H1 (cell line): ENCODE data around the gene OSBP2. TPM values are rescaled to one million over a fixed set of nuclear protein-coding genes. Genes with fewer than 3 reads are reported as not detected.
A peak's percentile ranks its signal among the peaks of the same experiment; 100 is the strongest.

Experiments used
- CTCF ChIA-PET: fragments of 300-600 bp; sonication (Branson Sonifier 250); formaldehyde crosslinking; loops from one replicate; lab custom pipeline; 2021; ENCODE audit not compliant: partially characterized antibody; lab: Charles Lee
- POLR2A ChIA-PET: fragments of 300-600 bp; sonication (Branson Sonifier 250); formaldehyde crosslinking; loops from one replicate; lab custom pipeline; 2021; ENCODE audit warnings: inconsistent platforms; ENCODE audit not compliant: partially characterized antibody; lab: Charles Lee
- DNase-seq, 2 experiments: peaks; one replicate each; pipeline versions ENCODE4 v3.0.0 to v3.0.0-alpha.2; 2010 to 2022; ENCODE audit warnings: low spot score in 2 of 2, low read depth in 1 of 2, mixed read lengths in 1 of 2
- FAIRE-seq: peaks from 2 replicates; lab custom pipeline; 2011; peaks lifted over from hg19 to GRCh38; lab: Jason Lieb, UNC
- H2AFZ ChIP-seq: 2 replicates; pipeline ENCODE4 v1.8.1; 2012; ENCODE audit warnings: low read length, inconsistent platforms
- H2AK5ac ChIP-seq: 2 replicates; pipeline ENCODE4 v1.6.1; 2013; ENCODE audit warnings: low read depth, low read length
- H2BK120ac ChIP-seq: replicated peaks from 2 replicates; pipeline ENCODE3; 2013; ENCODE audit warnings: low read depth, low read length, inconsistent platforms
- H2BK12ac ChIP-seq: 2 replicates; pipeline ENCODE4 v1.6.1; 2013; ENCODE audit warnings: low read depth, low read length
- H2BK15ac ChIP-seq: 2 replicates; pipeline ENCODE4 v1.6.1; 2013; ENCODE audit warnings: low read length
- H2BK20ac ChIP-seq: 2 replicates; pipeline ENCODE4 v1.6.1; 2013; ENCODE audit warnings: low read length
- H2BK5ac ChIP-seq: 2 replicates; pipeline ENCODE4 v1.6.1; 2013; ENCODE audit warnings: low read depth, low read length
- H3K14ac ChIP-seq: 2 replicates; pipeline ENCODE4 v1.6.1; 2013; ENCODE audit warnings: inconsistent platforms; ENCODE audit not compliant: insufficient read length
- H3K18ac ChIP-seq: 2 replicates; pipeline ENCODE4 v1.6.1; 2013; ENCODE audit warnings: low read length; ENCODE audit errors: extremely low read depth
- H3K23ac ChIP-seq: 2 replicates; pipeline ENCODE4 v1.6.1; 2013; ENCODE audit warnings: inconsistent platforms; ENCODE audit not compliant: insufficient read length
- H3K23me2 ChIP-seq: 2 replicates; pipeline ENCODE4 v1.6.1; 2013; ENCODE audit warnings: low read depth, low read length
- H3K27ac ChIP-seq: 2 replicates; pipeline ENCODE4 v1.6.1; 2011; ENCODE audit warnings: low read depth, low read length, inconsistent platforms
- H3K27me3 ChIP-seq, 4 experiments: replicated peaks in 1 of 4; 1 replicate in 1 of 4; 2 replicates in 3 of 4; pipeline versions ENCODE4 v1.6.1 to v1.8.1; 2011 to 2013; ENCODE audit warnings: low read length in 3 of 4, mild to moderate bottlenecking in 3 of 4, inconsistent platforms in 2 of 4, mixed read lengths in 2 of 4, moderate library complexity in 1 of 4; ENCODE audit not compliant: control insufficient read depth in 3 of 4, insufficient read depth in 3 of 4; ENCODE audit errors: extremely low read depth in 1 of 4
- H3K36me3 ChIP-seq, 4 experiments: 2 replicates each; pipeline versions ENCODE4 v1.6.1 to v1.8.1; 2011 to 2013; ENCODE audit warnings: mild to moderate bottlenecking in 4 of 4, low read length in 3 of 4, moderate library complexity in 2 of 4, control low read depth in 1 of 4, inconsistent platforms in 1 of 4; ENCODE audit not compliant: insufficient read depth in 4 of 4, control insufficient read depth in 2 of 4
- H3K4ac ChIP-seq: replicated peaks from 2 replicates; pipeline ENCODE3; 2013; ENCODE audit warnings: low read length, low read depth, mixed read lengths, inconsistent platforms; ENCODE audit not compliant: insufficient read length
- H3K4me1 ChIP-seq, 4 experiments: replicated peaks in 1 of 4; 1 replicate in 1 of 4; 2 replicates in 3 of 4; pipeline versions ENCODE4 v1.6.1 to v1.8.1; 2011 to 2013; ENCODE audit warnings: low read length in 3 of 4, inconsistent platforms in 2 of 4, mixed read lengths in 1 of 4; ENCODE audit not compliant: insufficient read depth in 4 of 4, control insufficient read depth in 3 of 4
- H3K4me2 ChIP-seq, 2 experiments: 2 replicates each; pipeline versions ENCODE4 v1.6.1 to v1.8.1; 2011 to 2013; ENCODE audit warnings: low read depth in 2 of 2, low read length in 2 of 2, control low read depth in 1 of 2, inconsistent platforms in 1 of 2, mild to moderate bottlenecking in 1 of 2; ENCODE audit not compliant: insufficient read depth in 1 of 2
- H3K4me3 ChIP-seq, 4 experiments: fragments of 200-600, 300-600 bp in 1 of 4; sonication (generic), shearing (Covaris generic), sonication (Bioruptor Twin) in 1 of 4; 2 replicates each; pipeline versions ENCODE4 v1.5.1 to v1.8.1; 2011 to 2016; ENCODE audit warnings: low read length in 4 of 4, low read depth in 3 of 4, control low read depth in 2 of 4, inconsistent platforms in 2 of 4, mild to moderate bottlenecking in 2 of 4, mixed read lengths in 1 of 4, moderate library complexity in 1 of 4; ENCODE audit not compliant: insufficient read depth in 2 of 4; ENCODE audit errors: extremely low read depth in 1 of 4
- H3K56ac ChIP-seq: replicated peaks from 2 replicates; pipeline ENCODE3; 2013; ENCODE audit warnings: low read depth, mild to moderate bottlenecking, mixed read lengths, low read length, inconsistent platforms; ENCODE audit not compliant: insufficient read length
- H3K79me1 ChIP-seq: 2 replicates; pipeline ENCODE4 v1.6.1; 2013; ENCODE audit warnings: low read depth, low read length, control low read depth
- H3K79me2 ChIP-seq, 2 experiments: 2 replicates each; pipeline versions ENCODE4 v1.6.1 to v1.8.1; 2012 to 2013; ENCODE audit warnings: low read length in 2 of 2, mild to moderate bottlenecking in 2 of 2, inconsistent platforms in 1 of 2; ENCODE audit not compliant: insufficient read depth in 2 of 2, control insufficient read depth in 1 of 2
- H3K9ac ChIP-seq, 4 experiments: replicated peaks in 1 of 4; 1 replicate in 1 of 4; 2 replicates in 3 of 4; pipeline versions ENCODE4 v1.6.1 to v1.8.1; 2011 to 2013; ENCODE audit warnings: low read depth in 3 of 4, low read length in 3 of 4, control low read depth in 2 of 4, mild to moderate bottlenecking in 2 of 4, moderate library complexity in 2 of 4, inconsistent platforms in 1 of 4; ENCODE audit errors: extremely low read depth in 1 of 4
- H3K9me3 ChIP-seq, 2 experiments: 2 replicates each; pipeline versions ENCODE4 v1.6.1 to v1.8.1; 2012 to 2013; ENCODE audit warnings: mild to moderate bottlenecking in 2 of 2, moderate library complexity in 2 of 2, control low read depth in 1 of 2, inconsistent platforms in 1 of 2, low read depth in 1 of 2, low read length in 1 of 2, mixed read lengths in 1 of 2; ENCODE audit not compliant: insufficient read depth in 2 of 2
- H4K20me1 ChIP-seq, 2 experiments: replicated peaks in 1 of 2; 2 replicates each; pipeline versions ENCODE3 to v1.8.1; 2011 to 2013; ENCODE audit warnings: inconsistent platforms in 2 of 2, low read length in 2 of 2, mild to moderate bottlenecking in 1 of 2; ENCODE audit not compliant: insufficient read depth in 2 of 2, control insufficient read depth in 1 of 2
- H4K5ac ChIP-seq: 2 replicates; pipeline ENCODE4 v1.6.1; 2013; ENCODE audit warnings: low read length, low read depth, mixed read lengths, inconsistent platforms; ENCODE audit not compliant: insufficient read length
- H4K8ac ChIP-seq: 2 replicates; pipeline ENCODE4 v1.8.0; 2013; ENCODE audit warnings: mild to moderate bottlenecking, moderate library complexity, low read length, inconsistent platforms; ENCODE audit not compliant: insufficient read depth; ENCODE audit errors: extremely low read depth
- H4K91ac ChIP-seq: replicated peaks from 2 replicates; pipeline ENCODE3; 2013; ENCODE audit warnings: low read length, mixed read lengths, inconsistent platforms; ENCODE audit not compliant: insufficient read length
- ATF2 ChIP-seq: IDR thresholded peaks from 2 replicates; pipeline ENCODE4 v1.6.1; 2012; ENCODE audit warnings: low read length, inconsistent platforms
- BRCA1 ChIP-seq: IDR thresholded peaks from 2 replicates; pipeline ENCODE4 v1.6.1; 2012; ENCODE audit warnings: low read depth, low read length, improper control_type of control experiment
- EP300 ChIP-seq, 2 experiments: IDR thresholded peaks; 1 replicate in 1 of 2; 2 replicates in 1 of 2; pipeline ENCODE4 v1.6.1; 2011 to 2012; ENCODE audit warnings: low read depth in 2 of 2, low read length in 2 of 2, mild to moderate bottlenecking in 2 of 2, borderline replicate concordance in 1 of 2, inconsistent platforms in 1 of 2, moderate library complexity in 1 of 2
- POU5F1 ChIP-seq: IDR thresholded peaks from 2 replicates; pipeline ENCODE4 v1.6.1; 2011; ENCODE audit warnings: low read depth, mild to moderate bottlenecking, low read length, moderate library complexity
- RNF2 ChIP-seq: fragments of 200-900, 300-1000 bp; sonication (generic); IDR thresholded peaks from 2 replicates; pipeline ENCODE4 v1.7.1; 2016; ENCODE audit warnings: borderline replicate concordance, low read depth, mild to moderate bottlenecking, antibody characterized with exemption, low read length; ENCODE audit not compliant: poor library complexity, severe bottlenecking; ENCODE audit errors: missing control alignments
- SAP30 ChIP-seq: fragments of 300-600 bp; sonication (generic); IDR thresholded peaks from 2 replicates; pipeline ENCODE4 v1.7.1; 2012; ENCODE audit warnings: low read length, moderate library complexity, mild to moderate bottlenecking, inconsistent platforms; ENCODE audit not compliant: insufficient read depth, insufficient replicate concordance
- SIRT6 ChIP-seq: IDR thresholded peaks from one replicate; pipeline ENCODE4 v1.7.1; 2012; ENCODE audit warnings: low read length, inconsistent platforms
- SUZ12 ChIP-seq: fragments of 200-600 bp; sonication (generic); IDR thresholded peaks from 2 replicates; pipeline ENCODE4 v1.6.1; 2012; ENCODE audit warnings: mild to moderate bottlenecking, inconsistent platforms, low read length, moderate library complexity, mixed read lengths
- WGBS, 2 experiments: shearing (Covaris generic) in 1 of 2; methylation state at CpG; one replicate each; pipeline versions ENCODE4 v1.1.6 to v1.1.7; 2013 to 2015; ENCODE audit warnings: low lambda C conversion rate in 2 of 2, mixed read lengths in 2 of 2, inconsistent platforms in 1 of 2, low coverage in 1 of 2, missing lambda C conversion rate in 1 of 2; ENCODE audit not compliant: insufficient replicate concordance in 2 of 2, insufficient coverage in 1 of 2, insufficient read length in 1 of 2; ENCODE audit errors: extremely low coverage in 1 of 2, missing lambda C conversion rate in 1 of 2; 5-methylcytosine and 5-hydroxymethylcytosine counted together
- polyA plus RNA-seq, 7 experiments: library from polyadenylated mRNA; depleted of rRNA in 3 of 7; stranded (reverse) in 5 of 7; unstranded in 2 of 7; fragments of >200 nt in 5 of 7; fragments of 200-250 nt in 2 of 7; gene quantifications; 1 replicate in 5 of 7; 2 replicates in 1 of 7; 4 replicates in 1 of 7; pipeline versions ENCODE4 v1.2.1 to v1.2.3, GENCODE V29; 2011 to 2013; ENCODE audit warnings: missing spikeins in 2 of 7, mixed read lengths in 2 of 7
- total RNA-seq: library from RNA; stranded (reverse); fragmentation: NEBNext Ultra II Directional; extraction: Animal tissue kit (Norgen Biotek cat#: 25700); gene quantifications from 2 replicates; pipeline ENCODE4 v1.2.1, GENCODE V29; 2021

The OSBP2 gene
- total and polyA plus RNA-seq, 2 of the 8 experiments (the other 6 are each of a cell fraction or from before 2014, with no cell fraction given), result 3.4 to 3.7 TPM

- H2BK120ac ChIP-seq, result no peak overlapping the region
- no peak for FAIRE-seq
- no peak overlapping the region for H4K5ac ChIP-seq
- no peak overlapping the region for H2AK5ac ChIP-seq
- no peak overlapping the region for H3K4me3 ChIP-seq
- no peaks in the 10 kb centered on the region for H3K79me2 ChIP-seq
- H3K14ac ChIP-seq, result no peak overlapping the region
- no peaks in the 10 kb centered on the region for H3K79me1 ChIP-seq
- ChIA-PET POLR2A (interaction anchor here (1.0 to 1.5 kb wide), 2 partner anchors 60 to 158 kb away, joined by 3 read pairs; no protein-coding TSS in a partner anchor), CTCF (interaction anchor here (1.1 to 2.9 kb wide), 4 partner anchors 10 to 56 kb away, joined by 3 to 9 read pairs (median 4); no protein-coding TSS in a partner anchor)
- H3K27ac ChIP-seq, result no peak overlapping the region
- DNase-seq, result peak in 1 of 2 experiments; percentile 35
- H4K91ac ChIP-seq, result no peak overlapping the region
- H2BK12ac ChIP-seq, result no peak overlapping the region
- H3K4ac ChIP-seq, result no peak overlapping the region
- no peaks in the 10 kb centered on the region for H3K23me2 ChIP-seq
- H4K8ac ChIP-seq, result peak overlapping the region; percentile 65; the same call in 1 of the 2 replicates
- H2BK15ac ChIP-seq, result no peak overlapping the region
- H3K9me3 ChIP-seq, result no peaks in the 10 kb centered on the region
- no peak overlapping the region for H2AFZ ChIP-seq
- no peak overlapping the region for H3K18ac ChIP-seq
- H3K4me2 ChIP-seq, result no peak overlapping the region
- no peak overlapping the region for H2BK20ac ChIP-seq
- no peak overlapping the region for H3K56ac ChIP-seq
- H3K9ac ChIP-seq, result no peak overlapping the region
- H3K27me3 ChIP-seq, result no peaks in the 10 kb centered on the region
- no peak overlapping the region for H2BK5ac ChIP-seq
- no peak overlapping the region for H3K23ac ChIP-seq
- 84% methylated on average over 16 of the region's 16 CpGs; no CpG with 5 or more reads in 1 of the 2 experiments for WGBS, 2 experiments
- 0 out of 7 replicates have a peak, but pooled peaks cover 0 to 5% (median 0%) of the 10 kb centered on the region in 4 experiments for H3K4me1 ChIP-seq
- H3K36me3 ChIP-seq, result no peaks in the 10 kb centered on the region
- peaks cover 0 to 2% of the 10 kb centered on the region in 2 experiments for H4K20me1 ChIP-seq
- TF ChIP-seq POU5F1 (no peak), BRCA1 (no peak), RNF2 (no peak), EP300 (IDR thresholded peaks at IDR 0.05; ENCODE audit: borderline replicate concordance in 1 of 2, low read depth in 2 of 2, low read length in 2 of 2) (no peak), ATF2 (no peak), SAP30 (no peak), SUZ12 (no peak), SIRT6 (no peak)
Measured at GRCh38 chr22:30861688-30862552, 167.2 kb downstream of the OSBP2 start.
